MM.1S (cell line): ENCODE results near the gene FGF14.

Source experiments
- DNase-seq: peaks from one replicate; pipeline ENCODE4 v3.0.0-alpha.2; 2015
- H2AFZ ChIP-seq: fragments of 300-600 bp; sonication (generic); 2 replicates; pipeline ENCODE4 v1.6.0; 2016; ENCODE audit warnings: antibody characterized with exemption, low read length
- H3F3A ChIP-seq: fragments of 300-600 bp; sonication (generic); 2 replicates; pipeline ENCODE4 v1.6.1; 2016; ENCODE audit warnings: mild to moderate bottlenecking, antibody characterized with exemption, low read length, moderate library complexity, mixed read lengths; ENCODE audit not compliant: insufficient read depth
- H3K27ac ChIP-seq: fragments of 300-600 bp; sonication (generic); 2 replicates; pipeline ENCODE4 v1.5.1; 2016; ENCODE audit warnings: mild to moderate bottlenecking, low read length
- H3K27me3 ChIP-seq: fragments of 300-600 bp; sonication (generic); replicated peaks from 2 replicates; pipeline ENCODE4 v1.6.0; 2016; ENCODE audit warnings: low read length; ENCODE audit not compliant: insufficient read depth
- H3K36me3 ChIP-seq: fragments of 300-600 bp; sonication (generic); replicated peaks from 2 replicates; pipeline ENCODE4 v1.6.1; 2016; ENCODE audit warnings: mild to moderate bottlenecking, low read length, mixed read lengths; ENCODE audit not compliant: insufficient read depth
- H3K4me1 ChIP-seq: fragments of 300-600 bp; sonication (generic); 2 replicates; pipeline ENCODE4 v1.6.1; 2016; ENCODE audit warnings: low read length, mixed read lengths
- H3K4me2 ChIP-seq: fragments of 300-600 bp; sonication (generic); 2 replicates; pipeline ENCODE4 v1.6.0; 2016; ENCODE audit warnings: low read depth, low read length
- H3K4me3 ChIP-seq: fragments of 300-600 bp; sonication (generic); 2 replicates; pipeline ENCODE4 v1.5.1; 2016; ENCODE audit warnings: low read length, mixed read lengths
- H3K79me2 ChIP-seq: fragments of 300-600 bp; sonication (generic); 2 replicates; pipeline ENCODE4 v1.6.1; 2016; ENCODE audit warnings: mixed run types, low read length, mixed read lengths
- H3K9ac ChIP-seq: fragments of 300-600 bp; sonication (generic); 2 replicates; pipeline ENCODE4 v1.6.1; 2016; ENCODE audit warnings: low read length, mixed read lengths
- H3K9me2 ChIP-seq: fragments of 300-600 bp; sonication (generic); replicated peaks from 2 replicates; pipeline ENCODE4 v1.6.1; 2016; ENCODE audit warnings: mild to moderate bottlenecking, low read length, mixed read lengths; ENCODE audit not compliant: insufficient read depth
- H3K9me3 ChIP-seq: fragments of 300-600 bp; sonication (generic); replicated peaks from 2 replicates; pipeline ENCODE4 v1.6.1; 2016; ENCODE audit warnings: mild to moderate bottlenecking, low read length, mixed read lengths; ENCODE audit not compliant: insufficient read depth
- H4K20me1 ChIP-seq: fragments of 300-600 bp; sonication (generic); 2 replicates; pipeline ENCODE4 v1.6.1; 2016; ENCODE audit warnings: mild to moderate bottlenecking, low read length, moderate library complexity, mixed read lengths; ENCODE audit not compliant: insufficient read depth
- EZH2 ChIP-seq: fragments of 300-600 bp; sonication (generic); optimal IDR thresholded peaks from 2 replicates; pipeline ENCODE3; 2017; ENCODE audit warnings: low read depth, mild to moderate bottlenecking, antibody characterized with exemption, low read length, mixed read lengths
- EZH2phosphoT487 ChIP-seq: fragments of 300-600 bp; sonication (generic); IDR thresholded peaks from 2 replicates; pipeline ENCODE4 v1.6.1; 2018; ENCODE audit warnings: antibody characterized with exemption, low read length
- TF ChIP-seq, protein P1 (sequence below): fragments of 300-600 bp; sonication (generic); IDR thresholded peaks from 2 replicates; pipeline ENCODE4 v1.5.1; 2016; ENCODE audit warnings: antibody characterized with exemption, low read length, mixed read lengths

FGF14 gene

DNA sequence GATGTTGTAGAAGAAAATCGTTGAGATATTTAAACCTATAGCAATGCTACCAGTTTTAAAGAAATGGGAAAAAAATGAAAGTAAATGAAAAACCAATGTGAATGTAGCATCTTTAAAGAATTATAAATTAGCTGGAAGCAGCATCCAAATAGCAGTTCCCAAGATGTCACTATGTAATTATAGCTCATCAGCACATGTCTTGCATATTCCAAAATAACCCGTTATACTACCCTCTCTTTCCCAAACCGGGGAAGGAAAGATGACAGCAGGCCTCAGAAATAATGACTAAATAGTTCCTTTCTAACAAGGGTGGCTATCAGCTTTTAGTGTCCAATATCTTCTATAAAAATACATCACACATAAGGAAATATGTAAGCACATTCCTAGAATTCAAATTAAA, 140.5 kb downstream of the FGF14 start:
- Histone ChIP-seq H3K4me3 (no peak overlapping the region), H3K4me1 (no peaks in the 10 kb centered on the region), H3K4me2 (no peak overlapping the region), H3K9ac (no peak overlapping the region), H4K20me1 (no peaks in the 10 kb centered on the region), H3K36me3 (no peaks in the 10 kb centered on the region), H3K9me2 (no peaks in the 10 kb centered on the region), H3K27ac (no peak overlapping the region), H3F3A (no peaks in the 10 kb centered on the region), H3K9me3 (no peaks in the 10 kb centered on the region; the same call in 1 of the 2 replicates), H2AFZ (no peak overlapping the region), H3K27me3 (no peaks in the 10 kb centered on the region), H3K79me2 (no peaks in the 10 kb centered on the region)
- TF ChIP-seq EZH2phosphoT487 (no peak), EZH2 (no peak)
- TF ChIP-seq, protein P1, sequence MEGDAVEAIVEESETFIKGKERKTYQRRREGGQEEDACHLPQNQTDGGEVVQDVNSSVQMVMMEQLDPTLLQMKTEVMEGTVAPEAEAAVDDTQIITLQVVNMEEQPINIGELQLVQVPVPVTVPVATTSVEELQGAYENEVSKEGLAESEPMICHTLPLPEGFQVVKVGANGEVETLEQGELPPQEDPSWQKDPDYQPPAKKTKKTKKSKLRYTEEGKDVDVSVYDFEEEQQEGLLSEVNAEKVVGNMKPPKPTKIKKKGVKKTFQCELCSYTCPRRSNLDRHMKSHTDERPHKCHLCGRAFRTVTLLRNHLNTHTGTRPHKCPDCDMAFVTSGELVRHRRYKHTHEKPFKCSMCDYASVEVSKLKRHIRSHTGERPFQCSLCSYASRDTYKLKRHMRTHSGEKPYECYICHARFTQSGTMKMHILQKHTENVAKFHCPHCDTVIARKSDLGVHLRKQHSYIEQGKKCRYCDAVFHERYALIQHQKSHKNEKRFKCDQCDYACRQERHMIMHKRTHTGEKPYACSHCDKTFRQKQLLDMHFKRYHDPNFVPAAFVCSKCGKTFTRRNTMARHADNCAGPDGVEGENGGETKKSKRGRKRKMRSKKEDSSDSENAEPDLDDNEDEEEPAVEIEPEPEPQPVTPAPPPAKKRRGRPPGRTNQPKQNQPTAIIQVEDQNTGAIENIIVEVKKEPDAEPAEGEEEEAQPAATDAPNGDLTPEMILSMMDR = no peak
- no peak for DNase-seq

DNA sequence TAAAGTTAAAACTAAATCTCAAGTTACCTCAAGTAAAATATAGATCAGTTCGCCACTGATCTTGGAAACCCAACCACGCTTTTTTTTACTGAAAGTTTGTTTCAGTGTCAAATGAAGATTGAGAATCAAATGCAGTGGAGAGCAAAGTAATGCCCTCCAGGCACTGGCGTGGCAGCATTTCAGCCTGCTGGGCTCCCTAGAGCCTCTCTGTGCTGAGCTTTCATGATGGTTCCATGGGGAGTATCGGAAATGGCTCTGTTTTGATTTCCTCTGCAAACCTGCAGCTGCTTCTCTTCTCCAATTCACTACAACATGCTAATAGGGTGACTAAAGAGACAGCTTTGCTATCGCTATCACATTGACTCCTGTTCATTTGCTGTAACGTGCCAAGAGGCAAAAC, 141.6 kb downstream of the FGF14 start:
- no peaks in the 10 kb centered on the region for H3K79me2 ChIP-seq
- no peak for DNase-seq
- no peaks in the 10 kb centered on the region for H3K9me3 ChIP-seq
- no peak overlapping the region for H2AFZ ChIP-seq
- H4K20me1 ChIP-seq = no peaks in the 10 kb centered on the region
- H3K27me3 ChIP-seq = no peaks in the 10 kb centered on the region
- no peak overlapping the region for H3K4me2 ChIP-seq
- no peak overlapping the region for H3K4me3 ChIP-seq
- no peaks in the 10 kb centered on the region for H3K4me1 ChIP-seq
- H3F3A ChIP-seq = no peaks in the 10 kb centered on the region
- TF ChIP-seq, protein P1 = no peak
- TF ChIP-seq EZH2 (no peak), EZH2phosphoT487 (no peak)
- H3K9ac ChIP-seq = no peak overlapping the region
- H3K36me3 ChIP-seq = no peaks in the 10 kb centered on the region
- no peak overlapping the region for H3K27ac ChIP-seq
- H3K9me2 ChIP-seq = no peaks in the 10 kb centered on the region

DNA sequence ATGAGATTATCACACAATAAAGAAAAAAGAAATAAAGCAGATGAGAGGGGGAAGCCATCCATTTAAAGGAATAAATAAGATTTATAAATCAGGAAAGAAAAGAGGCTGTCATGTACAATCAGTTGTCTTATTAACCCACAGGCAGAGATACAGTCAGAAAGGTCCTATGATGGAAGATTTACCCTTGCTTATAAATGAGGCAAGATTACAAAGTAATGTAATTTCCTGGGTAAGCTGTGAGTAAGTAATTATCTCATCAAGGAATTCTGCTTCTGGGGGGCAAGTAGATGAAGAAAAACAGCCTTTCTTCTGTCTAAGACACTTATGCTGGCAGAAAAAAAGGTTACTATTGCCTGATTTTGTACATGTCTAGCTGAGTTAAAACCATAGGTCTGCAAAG, 146.4 kb downstream of the FGF14 start:
- no peak overlapping the region for H3K4me3 ChIP-seq
- no peaks in the 10 kb centered on the region for H3K79me2 ChIP-seq
- no peak overlapping the region for H3K9ac ChIP-seq
- H3K4me1 ChIP-seq = no peaks in the 10 kb centered on the region
- no peaks in the 10 kb centered on the region for H3F3A ChIP-seq
- H3K27ac ChIP-seq = no peak overlapping the region
- H3K36me3 ChIP-seq = no peaks in the 10 kb centered on the region
- no peaks in the 10 kb centered on the region for H3K9me3 ChIP-seq
- no peaks in the 10 kb centered on the region for H3K9me2 ChIP-seq
- no peak overlapping the region for H2AFZ ChIP-seq
- no peaks in the 10 kb centered on the region for H4K20me1 ChIP-seq
- no peak for TF ChIP-seq EZH2phosphoT487
- TF ChIP-seq, protein P1 = no peak
- no peak for TF ChIP-seq EZH2
- H3K4me2 ChIP-seq = no peak overlapping the region
- no peak for DNase-seq
- no peaks in the 10 kb centered on the region for H3K27me3 ChIP-seq
